Measurements from ENCODE around the gene PLA2G2C. TPM values are rescaled to one million over a fixed set of nuclear protein-coding genes. Genes with fewer than 3 reads are reported as not detected.

The PLA2G2C gene
- total and polyA plus RNA-seq, 2 experiments from 2014 or later: not detected

DNA sequence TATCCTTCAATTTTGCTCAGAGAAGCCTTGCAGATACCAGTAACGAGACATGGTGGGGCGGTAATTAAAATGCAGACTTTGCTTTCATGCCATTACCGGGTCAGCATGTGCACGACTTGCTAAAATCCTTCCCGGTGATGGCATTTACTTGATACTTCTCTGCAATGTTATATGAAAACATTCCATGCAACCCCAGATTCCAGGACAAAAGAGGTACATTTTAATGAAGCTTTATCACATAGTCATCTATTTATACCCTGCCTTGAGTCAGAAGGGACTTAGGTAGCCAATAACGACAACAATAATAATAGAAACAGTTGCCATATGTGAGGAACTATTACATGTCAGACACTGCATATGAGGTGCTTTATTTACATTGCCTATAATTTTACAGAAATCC lies 29.4 kb upstream of the PLA2G2C start (continued):
- TF ChIP-seq, protein P1, sequence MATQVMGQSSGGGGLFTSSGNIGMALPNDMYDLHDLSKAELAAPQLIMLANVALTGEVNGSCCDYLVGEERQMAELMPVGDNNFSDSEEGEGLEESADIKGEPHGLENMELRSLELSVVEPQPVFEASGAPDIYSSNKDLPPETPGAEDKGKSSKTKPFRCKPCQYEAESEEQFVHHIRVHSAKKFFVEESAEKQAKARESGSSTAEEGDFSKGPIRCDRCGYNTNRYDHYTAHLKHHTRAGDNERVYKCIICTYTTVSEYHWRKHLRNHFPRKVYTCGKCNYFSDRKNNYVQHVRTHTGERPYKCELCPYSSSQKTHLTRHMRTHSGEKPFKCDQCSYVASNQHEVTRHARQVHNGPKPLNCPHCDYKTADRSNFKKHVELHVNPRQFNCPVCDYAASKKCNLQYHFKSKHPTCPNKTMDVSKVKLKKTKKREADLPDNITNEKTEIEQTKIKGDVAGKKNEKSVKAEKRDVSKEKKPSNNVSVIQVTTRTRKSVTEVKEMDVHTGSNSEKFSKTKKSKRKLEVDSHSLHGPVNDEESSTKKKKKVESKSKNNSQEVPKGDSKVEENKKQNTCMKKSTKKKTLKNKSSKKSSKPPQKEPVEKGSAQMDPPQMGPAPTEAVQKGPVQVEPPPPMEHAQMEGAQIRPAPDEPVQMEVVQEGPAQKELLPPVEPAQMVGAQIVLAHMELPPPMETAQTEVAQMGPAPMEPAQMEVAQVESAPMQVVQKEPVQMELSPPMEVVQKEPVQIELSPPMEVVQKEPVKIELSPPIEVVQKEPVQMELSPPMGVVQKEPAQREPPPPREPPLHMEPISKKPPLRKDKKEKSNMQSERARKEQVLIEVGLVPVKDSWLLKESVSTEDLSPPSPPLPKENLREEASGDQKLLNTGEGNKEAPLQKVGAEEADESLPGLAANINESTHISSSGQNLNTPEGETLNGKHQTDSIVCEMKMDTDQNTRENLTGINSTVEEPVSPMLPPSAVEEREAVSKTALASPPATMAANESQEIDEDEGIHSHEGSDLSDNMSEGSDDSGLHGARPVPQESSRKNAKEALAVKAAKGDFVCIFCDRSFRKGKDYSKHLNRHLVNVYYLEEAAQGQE (IDR thresholded peaks at IDR 0.05; ENCODE audit: unreplicated experiment): no peak
- TF ChIP-seq, protein P2, sequence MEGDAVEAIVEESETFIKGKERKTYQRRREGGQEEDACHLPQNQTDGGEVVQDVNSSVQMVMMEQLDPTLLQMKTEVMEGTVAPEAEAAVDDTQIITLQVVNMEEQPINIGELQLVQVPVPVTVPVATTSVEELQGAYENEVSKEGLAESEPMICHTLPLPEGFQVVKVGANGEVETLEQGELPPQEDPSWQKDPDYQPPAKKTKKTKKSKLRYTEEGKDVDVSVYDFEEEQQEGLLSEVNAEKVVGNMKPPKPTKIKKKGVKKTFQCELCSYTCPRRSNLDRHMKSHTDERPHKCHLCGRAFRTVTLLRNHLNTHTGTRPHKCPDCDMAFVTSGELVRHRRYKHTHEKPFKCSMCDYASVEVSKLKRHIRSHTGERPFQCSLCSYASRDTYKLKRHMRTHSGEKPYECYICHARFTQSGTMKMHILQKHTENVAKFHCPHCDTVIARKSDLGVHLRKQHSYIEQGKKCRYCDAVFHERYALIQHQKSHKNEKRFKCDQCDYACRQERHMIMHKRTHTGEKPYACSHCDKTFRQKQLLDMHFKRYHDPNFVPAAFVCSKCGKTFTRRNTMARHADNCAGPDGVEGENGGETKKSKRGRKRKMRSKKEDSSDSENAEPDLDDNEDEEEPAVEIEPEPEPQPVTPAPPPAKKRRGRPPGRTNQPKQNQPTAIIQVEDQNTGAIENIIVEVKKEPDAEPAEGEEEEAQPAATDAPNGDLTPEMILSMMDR (conservative IDR thresholded peaks at IDR 0.05; ENCODE audit: low read depth in 2 of 2): no peak

GRCh38 chr1:20212685-20213331 lies 26.5 kb upstream of the PLA2G2C start:
- H3K79me2 ChIP-seq (replicated peaks; ENCODE audit: insufficient read depth): no peaks in the 10 kb centered on the region
- no peaks in the 10 kb centered on the region for H3K36me3 ChIP-seq (ENCODE audit: insufficient read depth)
- H3K9me3 Mint-ChIP-seq: peaks cover 4% of the 10 kb centered on the region; the same call in 2 of the 3 replicates
- H3F3A ChIP-seq (replicated peaks; ENCODE audit: low read depth): no peaks in the 10 kb centered on the region
- H3K27me3 ChIP-seq (ENCODE audit: insufficient read depth): no peaks in the 10 kb centered on the region
- H4K20me1 ChIP-seq (replicated peaks; ENCODE audit: insufficient read depth): no peaks in the 10 kb centered on the region
- H3K4me1 ChIP-seq (ENCODE audit: insufficient read depth): peaks cover 12% of the 10 kb centered on the region
- peak; percentile 99 for ATAC-seq
- H3K4me3 Mint-ChIP-seq: no peak overlapping the region; the same call in 2 of the 3 replicates
- H3K27me3 Mint-ChIP-seq (ENCODE audit: insufficient read depth, low read depth, poor library complexity): peaks cover 9% of the 10 kb centered on the region
- H2AFZ ChIP-seq: peak overlapping the region; percentile 78
- H3K4me1 Mint-ChIP-seq: peaks cover 10% of the 10 kb centered on the region
- H3K4me3 ChIP-seq: peak overlapping the region; percentile 34
- H3K36me3 Mint-ChIP-seq (ENCODE audit: low read depth): peaks cover 2% of the 10 kb centered on the region; the same call in 1 of the 3 replicates
- no peaks in the 10 kb centered on the region for H3K9me2 ChIP-seq (ENCODE audit: insufficient read depth)
- peak; percentile 96 for DNase-seq (ENCODE audit: low spot score)
- H3K27ac Mint-ChIP-seq: no peak overlapping the region; the same call in 1 of the 2 replicates
- H3K27ac ChIP-seq (ENCODE audit: low read depth): no peak overlapping the region; the same call in 1 of the 2 replicates
- peak overlapping the region; percentile 64; the same call in 1 of the 2 replicates for H3K4me2 ChIP-seq
- TF ChIP-seq, protein P1 (IDR thresholded peaks at IDR 0.05; ENCODE audit: unreplicated experiment): no peak
- TF ChIP-seq POLR2AphosphoS5 (IDR thresholded peaks at IDR 0.05; ENCODE audit: low read depth) (no peak), ZNF331 (CRISPR knock-in tag; IDR thresholded peaks at IDR 0.05; ENCODE audit: low read depth) (no peak), NANOG (IDR thresholded peaks at IDR 0.05; ENCODE audit: borderline replicate concordance) (no peak), EZH2phosphoT487 (IDR thresholded peaks at IDR 0.05; ENCODE audit: unreplicated experiment) (no peak)
- TF ChIP-seq, protein P2 (conservative IDR thresholded peaks at IDR 0.05; ENCODE audit: low read depth in 2 of 2): peak; percentile 76 to 82
